GM12878 (cell line): Measurements from ENCODE around the gene BRI3BP. TPM values are rescaled to one million over a fixed set of nuclear protein-coding genes. Genes with fewer than 3 reads are reported as not detected.

Experiments used
- ATAC-seq: fragments of 200-7000 bp; cut with Tn5 transposase; 3 replicates; pipeline ENCODE4 v1.9.1; 2020; ENCODE audit warnings: mild to moderate bottlenecking, moderate library complexity
- BruUV-seq: library from RNA; stranded (reverse); fragments of 400-500 nt; replicated peaks from 2 replicates; lab custom pipeline; 2021; lab: Mats Ljungman, UMichigan
- CTCF ChIA-PET: fragments of 300-600 bp; sonication (Branson Sonifier 250); formaldehyde crosslinking; extraction: SDS; loops from one replicate; lab custom pipeline; 2021; ENCODE audit warnings: inconsistent platforms; lab: Yijun Ruan, JAX
- POLR2A ChIA-PET: fragments of 350-600 bp; formaldehyde crosslinking; extraction: SDS; loops from one replicate; lab custom pipeline; 2021; ENCODE audit warnings: inconsistent platforms; lab: Charles Lee
- RAD21 ChIA-PET: fragments of 300-600 bp; sonication (Branson Sonifier 250); formaldehyde crosslinking; loops from one replicate; lab custom pipeline; 2023; ENCODE audit warnings: antibody characterized with exemption; ENCODE audit not compliant: unreplicated experiment; lab: Charles Lee
- SMC1A ChIA-PET: fragments of 300-600 bp; sonication (Branson Sonifier 250); formaldehyde crosslinking; loops from one replicate; lab custom pipeline; 2023; ENCODE audit not compliant: unreplicated experiment, uncharacterized antibody; lab: Charles Lee
- DNase-seq: peaks from one replicate; pipeline ENCODE4 v3.0.0-alpha.2; 2011; ENCODE audit warnings: low read depth, low spot score
- FAIRE-seq: peaks from 3 replicates; lab custom pipeline; 2011; peaks lifted over from hg19 to GRCh38; lab: Jason Lieb, UNC
- H2AFZ ChIP-seq: 2 replicates; pipeline ENCODE4 v1.6.0; 2011; ENCODE audit warnings: low read depth, low read length, control low read depth; ENCODE audit not compliant: control insufficient read depth
- H3K27ac ChIP-seq: 2 replicates; pipeline ENCODE4 v1.5.1; 2011; ENCODE audit warnings: control low read depth; ENCODE audit not compliant: control insufficient read depth, insufficient read depth
- H3K27me3 ChIP-seq, 2 experiments: replicated peaks in 1 of 2; 2 replicates each; pipeline versions ENCODE4 v1.6.0 to v1.6.1; 2011; ENCODE audit warnings: low read length in 1 of 2; ENCODE audit not compliant: control insufficient read depth in 2 of 2, insufficient read depth in 2 of 2
- H3K36me3 ChIP-seq, 2 experiments: 2 replicates each; pipeline ENCODE4 v1.5.1; 2011; ENCODE audit warnings: low read length in 1 of 2; ENCODE audit not compliant: control insufficient read depth in 2 of 2, insufficient read depth in 2 of 2
- H3K4me1 ChIP-seq: 2 replicates; pipeline ENCODE4 v1.6.1; 2011; ENCODE audit warnings: mild to moderate bottlenecking, low read length, moderate library complexity, mixed read lengths; ENCODE audit not compliant: control insufficient read depth, insufficient read depth
- H3K4me2 ChIP-seq: 2 replicates; pipeline ENCODE4 v1.6.0; 2011; ENCODE audit warnings: control low read depth; ENCODE audit not compliant: control insufficient read depth, insufficient read depth
- H3K4me3 ChIP-seq: fragments of 200-600 bp; sonication (generic); 2 replicates; pipeline ENCODE4 v1.5.1; 2016
- H3K79me2 ChIP-seq: 2 replicates; pipeline ENCODE4 v1.6.0; 2011; ENCODE audit warnings: low read length; ENCODE audit not compliant: control insufficient read depth, insufficient read depth
- H3K9ac ChIP-seq: 2 replicates; pipeline ENCODE4 v1.8.0; 2011; ENCODE audit warnings: low read length, control low read depth, mixed read lengths; ENCODE audit not compliant: control insufficient read depth, insufficient read depth
- H3K9me3 ChIP-seq: replicated peaks from 3 replicates; pipeline ENCODE4 v1.5.1; 2011; ENCODE audit warnings: mild to moderate bottlenecking, low read length; ENCODE audit not compliant: control insufficient read depth, insufficient read depth
- H4K20me1 ChIP-seq: 2 replicates; pipeline ENCODE4 v1.6.0; 2011; ENCODE audit not compliant: control insufficient read depth, insufficient read depth
- EED ChIP-seq: sonication (generic); IDR thresholded peaks from 2 replicates; pipeline ENCODE4 v1.6.1; 2016; ENCODE audit warnings: antibody characterized with exemption, low read depth
- FOS ChIP-seq: IDR thresholded peaks from 3 replicates; pipeline ENCODE4 v1.6.1; 2011; ENCODE audit warnings: borderline replicate concordance; ENCODE audit not compliant: insufficient read length; ENCODE audit errors: extremely low read depth
- HDAC6 ChIP-seq: fragments of 200-600 bp; sonication (generic); IDR thresholded peaks from one replicate; pipeline ENCODE4 v1.8.0; 2017; ENCODE audit warnings: antibody characterized with exemption; ENCODE audit not compliant: unreplicated experiment
- IRF4 ChIP-seq: IDR thresholded peaks from 2 replicates; pipeline ENCODE4 v1.6.1; 2011; ENCODE audit warnings: low read depth, low read length
- MEF2B ChIP-seq: fragments of 450-650 bp; IDR thresholded peaks from 2 replicates; pipeline ENCODE4 v1.6.1; 2018; ENCODE audit warnings: mild to moderate bottlenecking, moderate library complexity; ENCODE audit not compliant: partially characterized antibody, poor library complexity, severe bottlenecking
- MLLT1 ChIP-seq: fragments of 450-650 bp; IDR thresholded peaks from 2 replicates; pipeline ENCODE4 v1.6.1; 2016; ENCODE audit warnings: mild to moderate bottlenecking
- NFIC ChIP-seq: IDR thresholded peaks from 2 replicates; pipeline ENCODE4 v1.6.1; 2012; ENCODE audit warnings: low read depth, mild to moderate bottlenecking, inconsistent platforms, low read length, moderate library complexity
- POLR2AphosphoS2 ChIP-seq: IDR thresholded peaks from 2 replicates; pipeline ENCODE4 v1.6.1; 2011; ENCODE audit warnings: low read depth, mild to moderate bottlenecking, low read length, improper control_type of control experiment, moderate library complexity
- USF1 ChIP-seq: IDR thresholded peaks from 2 replicates; pipeline ENCODE4 v1.6.1; 2011; ENCODE audit warnings: borderline replicate concordance, low read depth, mild to moderate bottlenecking, moderate library complexity, mixed read lengths, low read length; ENCODE audit not compliant: insufficient read depth; ENCODE audit errors: extremely low read length
- USF2 ChIP-seq: IDR thresholded peaks from 2 replicates; pipeline ENCODE4 v1.6.1; 2011; ENCODE audit warnings: low read depth, low read length, improper control_type of control experiment, borderline replicate concordance
- WGBS: methylation state at CpG from one replicate; pipeline ENCODE4 v1.1.6; 2016; ENCODE audit warnings: low lambda C conversion rate; ENCODE audit not compliant: insufficient replicate concordance, insufficient coverage; ENCODE audit errors: missing lambda C conversion rate; 5-methylcytosine and 5-hydroxymethylcytosine counted together
- in situ Hi-C: fragments of 300-500 bp; cut with MboI; formaldehyde crosslinking; loops from 9 replicates; pipeline ENCODE4 v1.14.3; 2018; ENCODE audit warnings: mixed read lengths
- intact Hi-C: fragments of 100-400 bp; cut with micrococcal nuclease; formaldehyde crosslinking; loops from one replicate; pipeline ENCODE4 v1.14.2; 2022; ENCODE audit not compliant: unreplicated experiment
- polyA plus RNA-seq, 11 experiments: library from polyadenylated mRNA; depleted of rRNA in 4 of 11; unstranded in 6 of 11; stranded (reverse) in 5 of 11; fragments of >200 nt; fragmentation: Nextera tagmentation in 4 of 11; fragmentation: Illumina TruSeq in 1 of 11; extraction: Ambion mirVana in 4 of 11; extraction: Trizol in 1 of 11; gene quantifications; 1 replicate in 1 of 11; 2 replicates in 10 of 11; pipeline versions ENCODE4 v1.2.1 to v1.2.3, GENCODE V29; 2011 to 2016; ENCODE audit warnings: inconsistent platforms in 2 of 11, missing spikeins in 2 of 11, low read depth in 1 of 11
- total RNA-seq, 4 experiments: library from RNA; depleted of rRNA in 3 of 4; stranded (reverse); fragments of >200 nt in 3 of 4; fragmentation: Illumina TruSeq in 1 of 4; extraction: Trizol in 1 of 4; gene quantifications; 2 replicates each; pipeline versions ENCODE4 v1.2.1 to v1.2.3, GENCODE V29; 2013 to 2021

The BRI3BP gene
- total and polyA plus RNA-seq, 10 of the 15 experiments (the other 5 are each of a cell fraction or from before 2014, with no cell fraction given) = 11.5 to 37.0 (median 28.5) TPM

- TF ChIP-seq FOS = no peak
- no peak for TF ChIP-seq IRF4
- TF ChIP-seq HDAC6 = no peak
- TF ChIP-seq USF1 = no peak
- no peak for TF ChIP-seq MEF2B
- Histone ChIP-seq H3K4me1 (no peaks in the 10 kb centered on the region), H3K27me3 (no peaks in the 10 kb centered on the region), H2AFZ (no peak overlapping the region), H3K9ac (no peak overlapping the region), H3K4me3 (no peak overlapping the region), H3K9me3 (no peaks in the 10 kb centered on the region), H3K4me2 (no peak overlapping the region), H3K27ac (no peak overlapping the region), H3K79me2 (no peaks in the 10 kb centered on the region), H3K36me3 (peaks cover 38 to 54% of the 10 kb centered on the region in 2 experiments), H4K20me1 (no peaks in the 10 kb centered on the region)
- no peak for DNase-seq
- SMC1A ChIA-PET = no interaction called here
- RAD21 ChIA-PET = no interaction called here
- no peak for ATAC-seq
- no peak for FAIRE-seq
- intact Hi-C loops = no loop called here
- 99% methylated on average over 15 of the region's 15 CpGs for WGBS
- in situ Hi-C loops = no loop called here
- no TSS peak for BruUV-seq
- POLR2A ChIA-PET = no interaction called here
- CTCF ChIA-PET = interaction anchor here (0.6 to 1.2 kb wide), 2 partner anchors 37 to 1385 kb away, joined by 3 to 4 read pairs; no protein-coding TSS in a partner anchor
Measured at GRCh38 chr12:124975276-124975675, 18.2 kb upstream of the BRI3BP start.

- H3K9ac ChIP-seq = no peak overlapping the region
- no peak overlapping the region for H2AFZ ChIP-seq
- intact Hi-C loops (no loop called here), in situ Hi-C loops (no loop called here)
- FAIRE-seq (no peak), ATAC-seq (no peak), DNase-seq (no peak)
- SMC1A ChIA-PET = interaction anchor here (0.7 kb wide), 1 partner anchor 31 kb away, joined by 3 read pairs; no protein-coding TSS in a partner anchor
- H3K4me3 ChIP-seq = no peak overlapping the region
- H3K9me3 ChIP-seq = no peaks in the 10 kb centered on the region
- peaks cover 38 to 49% of the 10 kb centered on the region in 2 experiments for H3K36me3 ChIP-seq
- RAD21 ChIA-PET = no interaction called here
- H3K79me2 ChIP-seq = no peaks in the 10 kb centered on the region
- CTCF ChIA-PET = no interaction called here
- H3K27ac ChIP-seq = no peak overlapping the region
- BruUV-seq = no TSS peak
- no peaks in the 10 kb centered on the region for H4K20me1 ChIP-seq
- H3K4me2 ChIP-seq = no peak overlapping the region
- 96% methylated on average over 7 of the region's 10 CpGs for WGBS
- H3K27me3 ChIP-seq = no peaks in the 10 kb centered on the region
- no peaks in the 10 kb centered on the region for H3K4me1 ChIP-seq
- POLR2A ChIA-PET = interaction anchor here (0.5 kb wide), 1 partner anchor 386 kb away, joined by 3 read pairs; no protein-coding TSS in a partner anchor
- TF ChIP-seq NFIC (no peak), USF2 (no peak), MLLT1 (no peak), POLR2AphosphoS2 (no peak), EED (no peak), USF1 (no peak)
Measured at GRCh38 chr12:124976999-124977398, 16.4 kb upstream of the BRI3BP start.
